ENCODE measurements around the gene FARSA.

Gene FARSA

GRCh38 chr19:12873891-12874745 is 59.4 kb downstream of the FARSA start:
- Histone ChIP-seq H3K27me3 (ENCODE audit: control insufficient read depth in 1 of 2, insufficient read depth in 2 of 2, low read length in 2 of 2) (no peaks in the 10 kb centered on the region), H3K9me3 (ENCODE audit: control insufficient read depth in 2 of 2, low read length in 2 of 2) (no peaks in the 10 kb centered on the region), H3K9ac (ENCODE audit: low read length in 2 of 2) (no peak overlapping the region), H3K27ac (ENCODE audit: low read length) (no peak overlapping the region), H3K4me3 (ENCODE audit: low read length in 2 of 2) (no peak overlapping the region), H3K4me1 (ENCODE audit: control insufficient read depth, insufficient read depth, low read length) (no peaks in the 10 kb centered on the region), H3K36me3 (ENCODE audit: control insufficient read depth in 2 of 2, insufficient read depth in 2 of 2, low read length in 2 of 2) (peaks cover 9 to 19% of the 10 kb centered on the region in 2 donors)

DNA sequence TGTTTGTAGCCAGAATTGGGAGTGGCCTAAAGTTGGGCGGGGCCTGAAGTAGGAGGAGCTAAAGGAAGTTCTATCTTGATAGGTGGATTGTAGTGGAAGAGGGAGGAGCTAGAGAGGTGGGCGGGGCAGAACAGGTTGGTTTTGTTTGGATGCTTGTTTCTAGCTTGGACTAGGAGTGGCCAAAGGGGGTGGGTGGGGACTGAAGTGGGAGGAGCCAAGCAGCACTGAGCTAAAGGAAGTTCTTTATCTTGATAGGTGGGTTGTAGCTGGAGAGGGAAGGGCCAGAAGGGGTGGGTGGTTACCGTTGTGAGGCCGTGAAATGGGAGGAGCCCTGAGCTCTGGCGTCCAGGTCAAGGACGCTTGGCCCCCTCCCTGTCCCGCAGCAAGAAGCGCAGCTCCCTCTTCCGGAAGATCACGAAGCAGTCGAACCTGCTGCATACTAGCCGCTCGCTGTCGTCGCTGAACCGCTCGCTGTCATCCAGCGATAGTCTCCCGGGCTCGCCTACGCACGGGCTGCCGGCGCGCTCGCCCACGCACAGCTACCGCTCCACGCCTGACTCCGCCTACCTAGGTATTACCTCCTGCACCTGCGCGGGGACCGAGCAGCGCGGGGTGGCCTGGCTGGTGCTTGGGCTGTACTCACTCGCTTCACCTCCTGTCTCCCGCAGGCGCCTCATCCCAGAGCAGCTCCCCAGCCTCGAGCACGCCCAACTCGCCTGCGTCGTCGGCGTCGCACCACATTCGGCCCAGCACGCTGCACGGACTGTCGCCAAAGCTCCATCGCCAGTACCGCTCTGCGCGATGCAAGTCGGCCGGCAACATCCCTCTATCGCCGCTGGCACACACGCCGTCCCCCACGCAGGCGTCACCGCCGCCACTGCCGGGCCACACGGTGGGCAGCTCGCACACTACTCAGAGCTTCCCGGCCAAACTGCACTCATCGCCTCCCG is 60.3 kb downstream of the FARSA start:
- no peak overlapping the region for H3K9ac ChIP-seq (ENCODE audit: low read length in 2 of 2)
- H3K36me3 ChIP-seq (ENCODE audit: control insufficient read depth in 2 of 2, insufficient read depth in 2 of 2, low read length in 2 of 2) = peaks cover 5 to 15% of the 10 kb centered on the region in 2 donors
- H3K4me1 ChIP-seq (ENCODE audit: control insufficient read depth, insufficient read depth, low read length) = peaks cover 2% of the 10 kb centered on the region
- H3K9me3 ChIP-seq (ENCODE audit: control insufficient read depth in 2 of 2, low read length in 2 of 2) = no peaks in the 10 kb centered on the region
- peaks cover 0 to 6% of the 10 kb centered on the region in 2 donors for H3K27me3 ChIP-seq (ENCODE audit: control insufficient read depth in 1 of 2, insufficient read depth in 2 of 2, low read length in 2 of 2)
- H3K4me3 ChIP-seq (ENCODE audit: low read length in 2 of 2) = no peak overlapping the region
- H3K27ac ChIP-seq (ENCODE audit: low read length) = no peak overlapping the region
